Iris pigment epithelial cell (primary cell): ENCODE data around the gene NEK8.
A peak's percentile ranks its signal among the peaks of the same experiment; 100 is the strongest.

ENCODE experiments used
- DNase-seq: peaks from one replicate; pipeline ENCODE4 v3.0.0-alpha.2; 2011; ENCODE audit warnings: low read depth

Gene NEK8

GRCh38 chr17:28744972-28745785 lies 16.6 kb downstream of the NEK8 start:
- DNase-seq, result peak; percentile 68

DNA sequence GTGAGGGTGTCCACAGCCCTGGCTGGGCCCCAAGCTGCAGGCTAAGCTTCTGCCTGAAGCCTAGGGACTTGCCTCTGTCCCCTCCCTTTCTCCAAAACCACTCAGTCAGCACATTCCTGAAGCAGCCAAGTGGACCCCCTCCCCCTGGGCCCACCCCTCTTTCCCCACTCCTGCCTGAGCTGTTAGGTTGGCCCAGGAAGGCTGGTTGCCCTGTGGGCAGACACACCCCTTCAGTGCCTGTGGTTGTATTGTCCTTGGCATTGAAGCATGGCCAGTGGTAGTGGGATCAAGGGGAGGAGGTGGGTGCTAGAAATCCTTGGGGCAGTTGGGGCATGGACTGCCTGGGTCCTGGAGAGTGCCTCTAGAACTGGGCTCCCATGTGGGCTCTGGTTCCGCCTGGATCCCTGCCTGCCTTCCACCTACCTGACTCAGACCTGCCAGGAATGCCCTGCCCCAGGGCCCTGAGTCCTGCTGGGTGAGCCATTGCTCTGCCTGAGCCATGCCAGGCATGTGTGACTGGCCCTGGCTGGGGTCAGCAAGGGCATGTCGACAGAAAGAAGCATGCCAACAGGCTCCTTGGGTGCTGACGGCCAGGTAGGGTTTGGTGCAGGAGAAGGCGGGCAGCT lies 17.3 kb downstream of the NEK8 start:
- DNase-seq, result no peak

DNA sequence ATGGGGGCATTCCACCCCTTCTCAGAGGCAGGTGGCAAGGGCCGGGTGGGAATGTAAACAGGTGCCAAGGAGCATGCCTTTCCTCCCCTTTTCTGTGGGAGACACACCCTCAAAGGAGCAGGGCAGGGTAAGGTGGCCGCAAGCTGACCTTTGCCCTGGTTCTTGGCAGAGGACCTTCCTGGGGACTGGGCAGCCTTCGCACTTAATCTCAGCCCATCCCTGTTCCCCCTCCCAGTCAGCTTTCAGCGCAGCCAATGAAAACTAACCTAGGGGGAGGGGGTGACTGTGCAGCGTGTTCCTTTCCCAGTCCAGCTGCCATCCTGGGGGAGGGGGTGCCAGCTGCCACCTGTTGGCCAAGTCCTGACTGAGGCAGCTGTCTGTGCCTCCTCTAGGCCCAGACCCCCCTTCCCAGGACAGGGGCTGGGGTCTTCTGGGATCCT lies 18.0 kb downstream of the NEK8 start:
- peak; percentile 26 for DNase-seq

- DNase-seq, result no peak
Observed at GRCh38 chr17:28747051-28747691, 18.6 kb downstream of the NEK8 start.

GRCh38 chr17:28747801-28748750 lies 19.5 kb downstream of the NEK8 start:
- no peak for DNase-seq

DNA sequence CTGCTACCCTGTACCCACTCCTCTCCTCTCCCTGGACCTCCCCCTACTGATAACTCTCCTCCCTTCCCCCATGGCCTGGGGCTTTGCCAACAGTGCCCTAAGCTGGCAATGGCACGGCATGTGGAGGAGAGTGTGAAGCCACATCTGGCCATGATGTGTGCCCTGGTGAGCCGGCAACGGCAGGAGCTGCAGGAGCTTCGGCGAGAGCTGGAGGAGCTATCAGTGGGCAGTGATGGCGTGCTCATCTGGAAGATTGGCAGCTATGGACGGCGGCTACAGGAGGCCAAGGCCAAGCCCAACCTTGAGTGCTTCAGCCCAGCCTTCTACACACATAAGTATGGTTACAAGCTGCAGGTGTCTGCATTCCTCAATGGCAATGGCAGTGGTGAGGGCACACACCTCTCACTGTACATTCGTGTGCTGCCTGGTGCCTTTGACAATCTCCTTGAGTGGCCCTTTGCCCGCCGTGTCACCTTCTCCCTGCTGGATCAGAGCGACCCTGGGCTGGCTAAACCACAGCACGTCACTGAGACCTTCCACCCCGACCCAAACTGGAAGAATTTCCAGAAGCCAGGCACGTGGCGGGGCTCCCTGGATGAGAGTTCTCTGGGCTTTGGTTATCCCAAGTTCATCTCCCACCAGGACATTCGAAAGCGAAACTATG lies 20.4 kb downstream of the NEK8 start:
- DNase-seq, result no peak

DNA sequence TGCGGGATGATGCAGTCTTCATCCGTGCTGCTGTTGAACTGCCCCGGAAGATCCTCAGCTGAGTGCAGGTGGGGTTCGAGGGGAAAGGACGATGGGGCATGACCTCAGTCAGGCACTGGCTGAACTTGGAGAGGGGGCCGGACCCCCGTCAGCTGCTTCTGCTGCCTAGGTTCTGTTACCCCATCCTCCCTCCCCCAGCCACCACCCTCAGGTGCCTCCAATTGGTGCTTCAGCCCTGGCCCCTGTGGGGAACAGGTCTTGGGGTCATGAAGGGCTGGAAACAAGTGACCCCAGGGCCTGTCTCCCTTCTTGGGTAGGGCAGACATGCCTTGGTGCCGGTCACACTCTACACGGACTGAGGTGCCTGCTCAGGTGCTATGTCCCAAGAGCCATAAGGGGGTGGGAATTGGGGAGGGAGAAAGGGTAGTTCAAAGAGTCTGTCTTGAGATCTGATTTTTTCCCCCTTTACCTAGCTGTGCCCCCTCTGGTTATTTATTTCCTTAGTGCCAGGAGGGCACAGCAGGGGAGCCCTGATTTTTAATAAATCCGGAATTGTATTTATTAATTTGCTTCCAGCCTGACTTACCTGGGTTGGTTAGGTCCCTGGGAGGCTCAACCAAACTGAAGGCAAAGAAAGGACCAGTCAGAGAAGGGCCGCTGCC lies 21.1 kb downstream of the NEK8 start:
- DNase-seq, result no peak

GRCh38 chr17:28750178-28751047 lies 21.8 kb downstream of the NEK8 start:
- DNase-seq, result peak; percentile 92

- no peak for DNase-seq
Observed at GRCh38 chr17:28751600-28752366, 23.2 kb downstream of the NEK8 start.

GRCh38 chr17:28755486-28755885 lies 26.9 kb downstream of the NEK8 start:
- no peak for DNase-seq

DNA sequence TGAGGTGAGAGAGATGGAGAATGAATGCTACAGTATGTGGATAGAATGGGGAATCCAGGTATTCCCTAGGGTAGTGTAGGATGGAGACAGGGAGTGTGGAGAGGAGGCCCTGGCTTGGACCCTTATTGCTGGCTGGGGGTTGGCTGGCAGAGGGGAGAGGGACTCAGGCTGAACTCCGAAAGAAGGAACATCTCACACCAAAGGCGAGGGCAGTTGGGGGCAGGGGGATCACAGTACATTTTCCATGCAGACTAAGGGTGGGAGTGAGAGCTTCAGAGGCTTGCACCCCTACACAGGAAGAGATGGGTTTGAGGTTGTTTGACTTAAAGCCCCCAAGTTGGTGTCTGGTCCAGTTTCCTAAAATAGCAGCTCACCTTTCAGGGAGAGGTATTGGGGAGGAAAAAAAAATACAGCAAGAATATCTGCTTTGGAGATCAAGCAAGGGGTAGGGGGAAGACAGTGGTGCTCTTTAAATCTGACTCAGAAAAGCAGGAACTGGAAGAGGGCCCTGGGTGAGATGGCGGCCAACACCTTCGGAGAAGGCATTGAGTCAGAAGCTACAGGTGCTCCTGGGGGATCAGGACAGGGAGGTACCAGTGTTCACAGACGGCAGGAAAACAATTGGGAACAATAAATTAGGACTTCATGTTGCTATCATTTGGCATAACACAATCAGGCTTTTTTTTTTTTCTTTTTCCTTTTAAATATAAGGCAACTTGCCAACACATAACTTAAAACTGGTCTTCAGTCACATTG lies 27.6 kb downstream of the NEK8 start:
- DNase-seq, result no peak

- DNase-seq, result no peak
Observed at GRCh38 chr17:28758411-28759121, 30.0 kb downstream of the NEK8 start.

DNA sequence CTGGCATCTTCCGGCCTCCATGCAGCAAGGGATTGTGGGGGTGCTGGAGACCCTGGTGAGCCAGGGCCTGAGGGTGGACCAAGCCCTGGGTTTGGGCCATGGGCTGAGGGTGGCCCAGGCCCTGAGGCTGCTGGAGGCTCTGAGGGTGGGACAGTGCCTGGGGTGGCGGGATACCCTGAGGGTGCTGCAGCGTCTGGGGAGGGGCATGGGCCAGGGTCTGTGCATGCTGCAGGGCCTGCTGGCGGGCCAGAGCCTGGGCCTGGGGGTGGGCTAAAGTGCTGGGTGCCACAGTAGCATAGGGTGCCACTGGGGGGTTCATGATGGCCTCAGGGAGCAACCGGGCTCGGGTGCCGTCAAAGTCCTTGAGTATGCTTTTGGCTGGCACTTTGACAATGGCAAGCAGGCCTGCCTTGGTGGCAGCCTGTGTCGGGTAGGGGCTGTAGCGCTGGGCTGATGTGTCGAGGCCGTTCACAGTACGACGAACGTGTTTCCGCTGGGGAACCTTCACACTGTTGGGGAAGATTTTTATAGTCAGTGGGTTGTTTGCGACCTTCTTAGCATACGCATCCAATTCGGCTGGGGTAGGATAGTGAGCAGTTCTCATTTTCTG lies 30.8 kb downstream of the NEK8 start:
- no peak for DNase-seq

GRCh38 chr17:28760601-28761562 lies 32.3 kb downstream of the NEK8 start:
- DNase-seq, result peak; percentile 81

DNA sequence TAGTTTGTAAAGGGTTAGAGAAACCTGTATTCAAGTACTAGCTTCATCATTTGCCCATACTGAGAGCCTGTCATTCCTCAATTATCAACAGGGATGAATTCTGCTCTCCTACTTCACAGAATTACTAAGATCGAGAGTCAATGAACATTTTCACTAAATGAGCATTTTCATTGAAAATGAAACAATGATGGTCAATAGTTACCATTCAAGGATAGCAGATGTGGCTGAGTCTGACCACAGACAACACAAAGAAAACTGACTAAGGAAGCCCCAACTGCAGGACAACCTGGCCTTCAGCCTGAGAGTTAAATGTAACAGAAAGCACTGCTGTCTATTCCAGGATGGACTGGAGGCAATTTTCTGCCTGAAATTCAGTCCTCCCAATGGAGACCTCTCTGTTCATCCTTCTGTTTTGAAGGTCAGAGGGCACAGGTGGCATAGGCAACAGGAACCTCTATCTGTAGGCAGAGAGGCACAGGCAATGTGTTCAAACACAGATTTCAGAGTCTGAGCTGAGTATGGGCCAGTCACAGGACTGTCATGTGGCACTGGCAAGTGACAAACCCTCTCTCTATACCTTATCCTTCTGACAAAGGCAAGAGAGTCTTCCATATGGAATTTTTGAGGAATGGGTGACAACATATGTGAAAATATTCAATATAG lies 34.7 kb downstream of the NEK8 start:
- DNase-seq, result no peak
